Upper lobe of left lung (tissue), 4 donors: ENCODE results near the gene UBE2I.

Experiments
- POLR2A ChIP-seq, 4 donors: fragments of 450-650 bp; IDR thresholded peaks; one replicate each; pipeline ENCODE4 v1.5.1; 2016 to 2017; ENCODE audit warnings: antibody characterized with exemption in 4 of 4, mild to moderate bottlenecking in 2 of 4
- TF ChIP-seq, protein P1 (sequence below), 6 experiments: fragments of 450-650 bp in 4 of 6; fragments of 200-600 bp in 2 of 6; sonication (generic) in 2 of 6; IDR thresholded peaks; one replicate each; pipeline ENCODE4 v1.5.1; 2016 to 2019; ENCODE audit warnings: antibody characterized with exemption in 6 of 6

DNA sequence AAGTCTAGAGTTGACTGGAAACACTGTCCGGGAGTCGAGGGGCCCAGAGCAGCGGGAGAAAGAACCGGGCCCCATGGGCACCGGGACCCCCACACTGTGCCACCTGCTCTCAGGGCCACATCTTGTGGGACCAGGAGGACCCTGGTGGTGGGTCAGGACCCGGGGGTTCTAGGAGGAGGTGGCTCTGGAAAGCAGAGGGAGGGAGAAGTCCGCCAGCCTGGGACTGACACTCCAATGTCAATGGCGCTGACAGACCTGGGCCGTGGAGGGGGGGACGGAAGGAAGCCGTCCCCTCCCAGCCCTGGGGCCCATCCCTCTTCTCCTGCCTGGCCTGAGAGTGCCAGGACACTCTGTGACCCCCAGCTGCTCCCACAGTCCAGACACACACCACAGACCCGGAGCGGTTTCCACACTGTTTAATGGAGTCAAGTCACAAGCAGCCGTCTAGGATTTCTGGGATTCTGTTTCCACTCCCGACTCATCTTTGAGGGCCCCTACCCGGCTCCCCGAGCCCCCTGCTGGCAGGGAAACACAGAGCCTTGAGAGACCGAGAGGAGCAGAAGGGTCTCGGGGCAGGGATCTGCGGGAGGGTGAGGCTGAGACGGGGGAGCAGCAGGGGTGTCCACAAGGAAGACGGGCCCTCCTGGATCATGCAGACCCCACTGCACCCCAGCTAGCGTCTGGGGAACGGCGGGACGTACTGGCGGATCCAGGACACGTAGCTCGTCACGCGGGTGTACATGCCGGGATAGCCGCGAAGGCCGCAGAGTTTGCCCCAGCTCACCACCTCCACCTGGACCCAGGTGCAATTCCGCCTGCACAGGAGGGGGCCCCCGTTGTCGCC is 23.5 kb upstream of the UBE2I start:
- TF ChIP-seq, protein P1, sequence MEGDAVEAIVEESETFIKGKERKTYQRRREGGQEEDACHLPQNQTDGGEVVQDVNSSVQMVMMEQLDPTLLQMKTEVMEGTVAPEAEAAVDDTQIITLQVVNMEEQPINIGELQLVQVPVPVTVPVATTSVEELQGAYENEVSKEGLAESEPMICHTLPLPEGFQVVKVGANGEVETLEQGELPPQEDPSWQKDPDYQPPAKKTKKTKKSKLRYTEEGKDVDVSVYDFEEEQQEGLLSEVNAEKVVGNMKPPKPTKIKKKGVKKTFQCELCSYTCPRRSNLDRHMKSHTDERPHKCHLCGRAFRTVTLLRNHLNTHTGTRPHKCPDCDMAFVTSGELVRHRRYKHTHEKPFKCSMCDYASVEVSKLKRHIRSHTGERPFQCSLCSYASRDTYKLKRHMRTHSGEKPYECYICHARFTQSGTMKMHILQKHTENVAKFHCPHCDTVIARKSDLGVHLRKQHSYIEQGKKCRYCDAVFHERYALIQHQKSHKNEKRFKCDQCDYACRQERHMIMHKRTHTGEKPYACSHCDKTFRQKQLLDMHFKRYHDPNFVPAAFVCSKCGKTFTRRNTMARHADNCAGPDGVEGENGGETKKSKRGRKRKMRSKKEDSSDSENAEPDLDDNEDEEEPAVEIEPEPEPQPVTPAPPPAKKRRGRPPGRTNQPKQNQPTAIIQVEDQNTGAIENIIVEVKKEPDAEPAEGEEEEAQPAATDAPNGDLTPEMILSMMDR (IDR thresholded peaks at IDR 0.05): no peak
- TF ChIP-seq POLR2A (IDR thresholded peaks at IDR 0.05): no peak
